NT2/D1 (cell line): ENCODE results near the gene TPD52L1.

Experiments
- DNase-seq: peaks from one replicate; pipeline ENCODE4 v3.0.0-alpha.2; 2011; ENCODE audit warnings: low read depth, low spot score
- H3K27me3 ChIP-seq: 2 replicates; pipeline ENCODE4 v1.6.0; 2011; ENCODE audit warnings: mild to moderate bottlenecking; ENCODE audit not compliant: insufficient read length, insufficient read depth
- H3K36me3 ChIP-seq: 2 replicates; pipeline ENCODE4 v1.6.1; 2011; ENCODE audit warnings: mild to moderate bottlenecking, low read length, mixed read lengths; ENCODE audit not compliant: insufficient read depth, insufficient read length
- H3K4me1 ChIP-seq: 2 replicates; pipeline ENCODE4 v1.5.1; 2011; ENCODE audit not compliant: insufficient read depth, insufficient read length
- H3K4me3 ChIP-seq: 2 replicates; pipeline ENCODE4 v1.5.1; 2011; ENCODE audit warnings: low read depth; ENCODE audit not compliant: insufficient read length
- H3K9ac ChIP-seq: 2 replicates; pipeline ENCODE4 v1.6.0; 2011; ENCODE audit warnings: low read depth; ENCODE audit not compliant: insufficient read length
- H3K9me3 ChIP-seq: 2 replicates; pipeline ENCODE4 v1.5.1; 2011; ENCODE audit warnings: mild to moderate bottlenecking, low read length; ENCODE audit not compliant: insufficient read depth
- SUZ12 ChIP-seq: IDR thresholded peaks from 2 replicates; pipeline ENCODE4 v1.6.1; 2011; ENCODE audit not compliant: insufficient read length, insufficient read depth; ENCODE audit errors: extremely low read depth
- YY1 ChIP-seq: IDR thresholded peaks from 2 replicates; pipeline ENCODE4 v1.6.1; 2011; ENCODE audit not compliant: insufficient read length, insufficient read depth
- ZNF274 ChIP-seq: IDR thresholded peaks from 2 replicates; pipeline ENCODE4 v1.6.1; 2011; ENCODE audit warnings: mild to moderate bottlenecking, low read depth, low read length

The TPD52L1 gene

GRCh38 chr6:125165776-125166175 lies 12.2 kb downstream of the TPD52L1 start:
- Histone ChIP-seq H3K27me3 (no peaks in the 10 kb centered on the region), H3K4me1 (no peaks in the 10 kb centered on the region), H3K4me3 (no peak overlapping the region), H3K9ac (no peak overlapping the region), H3K9me3 (no peaks in the 10 kb centered on the region), H3K36me3 (no peaks in the 10 kb centered on the region)
- no peak for DNase-seq
- no peak for TF ChIP-seq YY1

- H3K9ac ChIP-seq, result no peak overlapping the region
- no peaks in the 10 kb centered on the region for H3K36me3 ChIP-seq
- no peaks in the 10 kb centered on the region for H3K27me3 ChIP-seq
- DNase-seq, result no peak
- no peaks in the 10 kb centered on the region for H3K4me1 ChIP-seq
- TF ChIP-seq YY1, result no peak
- TF ChIP-seq SUZ12, result no peak
- no peak for TF ChIP-seq ZNF274
- no peak overlapping the region for H3K4me3 ChIP-seq
- no peaks in the 10 kb centered on the region for H3K9me3 ChIP-seq
These were observed 13.1 kb downstream of the TPD52L1 start for GRCh38 chr6:125166711-125167110.

- Histone ChIP-seq H3K4me3 (no peak overlapping the region), H3K9me3 (no peaks in the 10 kb centered on the region), H3K4me1 (no peaks in the 10 kb centered on the region), H3K27me3 (no peaks in the 10 kb centered on the region), H3K36me3 (no peaks in the 10 kb centered on the region), H3K9ac (no peak overlapping the region)
- DNase-seq, result no peak
- TF ChIP-seq ZNF274 (no peak), YY1 (no peak)
These were observed 14.0 kb downstream of the TPD52L1 start for GRCh38 chr6:125167579-125167978.

GRCh38 chr6:125169058-125169457 lies 15.5 kb downstream of the TPD52L1 start:
- TF ChIP-seq SUZ12 (no peak), YY1 (no peak), ZNF274 (no peak)
- H3K4me1 ChIP-seq, result no peaks in the 10 kb centered on the region
- no peaks in the 10 kb centered on the region for H3K27me3 ChIP-seq
- no peak overlapping the region for H3K4me3 ChIP-seq
- H3K36me3 ChIP-seq, result no peaks in the 10 kb centered on the region
- DNase-seq, result no peak
- no peaks in the 10 kb centered on the region for H3K9me3 ChIP-seq
- H3K9ac ChIP-seq, result no peak overlapping the region

GRCh38 chr6:125169522-125169921 lies 15.9 kb downstream of the TPD52L1 start:
- Histone ChIP-seq H3K9ac (no peak overlapping the region), H3K36me3 (no peaks in the 10 kb centered on the region), H3K27me3 (no peaks in the 10 kb centered on the region), H3K4me3 (no peak overlapping the region), H3K9me3 (no peaks in the 10 kb centered on the region), H3K4me1 (no peaks in the 10 kb centered on the region)
- DNase-seq, result no peak
- TF ChIP-seq ZNF274 (no peak), SUZ12 (no peak), YY1 (no peak)

GRCh38 chr6:125170376-125170775 lies 16.8 kb downstream of the TPD52L1 start:
- no peaks in the 10 kb centered on the region for H3K4me1 ChIP-seq
- TF ChIP-seq SUZ12 (no peak), YY1 (no peak), ZNF274 (no peak)

GRCh38 chr6:125173341-125174095 lies 19.9 kb downstream of the TPD52L1 start:
- no peak overlapping the region for H3K9ac ChIP-seq
- H3K27me3 ChIP-seq, result no peaks in the 10 kb centered on the region
- DNase-seq, result no peak
- no peaks in the 10 kb centered on the region for H3K4me1 ChIP-seq
- H3K36me3 ChIP-seq, result no peaks in the 10 kb centered on the region
- TF ChIP-seq ZNF274 (no peak), YY1 (no peak), SUZ12 (no peak)
- no peaks in the 10 kb centered on the region for H3K9me3 ChIP-seq
- H3K4me3 ChIP-seq, result no peak overlapping the region

More at GRCh38 chr6:125170376-125170775, 16.8 kb downstream of the TPD52L1 start:
- Histone ChIP-seq H3K36me3 (no peaks in the 10 kb centered on the region), H3K9me3 (no peaks in the 10 kb centered on the region), H3K4me3 (no peak overlapping the region), H3K9ac (no peak overlapping the region), H3K27me3 (no peaks in the 10 kb centered on the region)
- no peak for DNase-seq
